ENCODE results near the gene DNAH11.
"Not testable (repeated sequence)": the region's sequence is repeated elsewhere in the genome, so short reads cannot be mapped to it uniquely, and the experiment has no call there.

The DNAH11 gene

GRCh38 chr7:21828841-21829240 lies 286.0 kb downstream of the DNAH11 start:
- no peak for DNase-seq (ENCODE audit: low read depth)
- H3K4me3 ChIP-seq (replicated peaks; ENCODE audit: low read depth, low read length): no peak overlapping the region
- TF ChIP-seq, protein P1, sequence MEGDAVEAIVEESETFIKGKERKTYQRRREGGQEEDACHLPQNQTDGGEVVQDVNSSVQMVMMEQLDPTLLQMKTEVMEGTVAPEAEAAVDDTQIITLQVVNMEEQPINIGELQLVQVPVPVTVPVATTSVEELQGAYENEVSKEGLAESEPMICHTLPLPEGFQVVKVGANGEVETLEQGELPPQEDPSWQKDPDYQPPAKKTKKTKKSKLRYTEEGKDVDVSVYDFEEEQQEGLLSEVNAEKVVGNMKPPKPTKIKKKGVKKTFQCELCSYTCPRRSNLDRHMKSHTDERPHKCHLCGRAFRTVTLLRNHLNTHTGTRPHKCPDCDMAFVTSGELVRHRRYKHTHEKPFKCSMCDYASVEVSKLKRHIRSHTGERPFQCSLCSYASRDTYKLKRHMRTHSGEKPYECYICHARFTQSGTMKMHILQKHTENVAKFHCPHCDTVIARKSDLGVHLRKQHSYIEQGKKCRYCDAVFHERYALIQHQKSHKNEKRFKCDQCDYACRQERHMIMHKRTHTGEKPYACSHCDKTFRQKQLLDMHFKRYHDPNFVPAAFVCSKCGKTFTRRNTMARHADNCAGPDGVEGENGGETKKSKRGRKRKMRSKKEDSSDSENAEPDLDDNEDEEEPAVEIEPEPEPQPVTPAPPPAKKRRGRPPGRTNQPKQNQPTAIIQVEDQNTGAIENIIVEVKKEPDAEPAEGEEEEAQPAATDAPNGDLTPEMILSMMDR (IDR thresholded peaks at IDR 0.05; ENCODE audit: low read length, missing control alignments): no peak

DNA sequence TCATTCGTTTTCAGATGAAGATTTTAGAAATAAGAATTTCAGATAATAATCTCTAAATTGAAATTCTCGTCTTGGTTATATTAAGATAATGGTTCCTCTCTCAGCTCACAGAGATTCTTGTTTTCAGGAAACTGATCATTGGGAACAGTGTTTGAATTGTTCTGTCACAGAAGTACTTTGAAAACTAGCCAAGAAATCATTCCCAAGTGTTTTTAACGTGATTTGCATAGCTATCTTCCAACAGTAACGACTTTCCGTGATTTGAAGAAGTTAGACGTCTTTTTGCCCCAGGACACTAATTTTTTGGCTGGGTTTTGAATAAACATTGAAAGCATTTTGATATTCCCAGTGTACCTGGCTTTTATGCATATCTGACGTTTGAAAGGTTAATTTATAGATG lies 286.9 kb downstream of the DNAH11 start:
- TF ChIP-seq, protein P1 (IDR thresholded peaks at IDR 0.05; ENCODE audit: low read length, missing control alignments): no peak
- no peak overlapping the region for H3K4me3 ChIP-seq (replicated peaks; ENCODE audit: low read depth, low read length)
- DNase-seq (ENCODE audit: low read depth): no peak

DNA sequence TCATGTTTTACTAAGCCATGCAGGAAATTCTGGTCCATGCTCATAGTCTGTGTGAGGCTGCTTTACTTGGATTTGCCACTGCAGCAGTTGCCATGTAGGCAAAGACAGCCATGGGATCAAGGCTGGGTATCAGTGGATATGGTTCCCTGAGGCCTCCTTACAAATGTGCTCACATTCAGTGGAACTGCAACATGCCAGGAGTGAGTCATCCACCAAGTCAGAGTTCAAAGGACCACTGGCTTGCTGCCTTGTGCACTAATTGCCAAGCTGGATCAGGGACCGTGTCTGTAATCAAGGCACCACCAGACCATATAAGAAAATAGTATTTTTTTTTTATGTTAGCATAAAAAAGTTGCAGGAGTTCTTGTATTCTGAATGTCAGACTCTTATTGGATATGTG lies 301.9 kb downstream of the DNAH11 start:
- TF ChIP-seq, protein P1 (IDR thresholded peaks at IDR 0.05; ENCODE audit: low read length, missing control alignments): no peak
- no peak overlapping the region for H3K4me3 ChIP-seq (replicated peaks; ENCODE audit: low read depth, low read length)
- no peak for DNase-seq (ENCODE audit: low read depth)

- H3K4me3 ChIP-seq (replicated peaks; ENCODE audit: low read depth, low read length): no peak overlapping the region
- TF ChIP-seq, protein P1 (IDR thresholded peaks at IDR 0.05; ENCODE audit: low read length, missing control alignments): no peak
- DNase-seq (ENCODE audit: low read depth): peak; percentile 23
These were observed 307.9 kb downstream of the DNAH11 start for GRCh38 chr7:21850531-21851285.

- TF ChIP-seq, protein P1 (IDR thresholded peaks at IDR 0.05; ENCODE audit: low read length, missing control alignments): no peak
- DNase-seq (ENCODE audit: low read depth): no peak
- no peak overlapping the region for H3K4me3 ChIP-seq (replicated peaks; ENCODE audit: low read depth, low read length)
These were observed 308.7 kb downstream of the DNAH11 start for GRCh38 chr7:21851559-21851967.

DNA sequence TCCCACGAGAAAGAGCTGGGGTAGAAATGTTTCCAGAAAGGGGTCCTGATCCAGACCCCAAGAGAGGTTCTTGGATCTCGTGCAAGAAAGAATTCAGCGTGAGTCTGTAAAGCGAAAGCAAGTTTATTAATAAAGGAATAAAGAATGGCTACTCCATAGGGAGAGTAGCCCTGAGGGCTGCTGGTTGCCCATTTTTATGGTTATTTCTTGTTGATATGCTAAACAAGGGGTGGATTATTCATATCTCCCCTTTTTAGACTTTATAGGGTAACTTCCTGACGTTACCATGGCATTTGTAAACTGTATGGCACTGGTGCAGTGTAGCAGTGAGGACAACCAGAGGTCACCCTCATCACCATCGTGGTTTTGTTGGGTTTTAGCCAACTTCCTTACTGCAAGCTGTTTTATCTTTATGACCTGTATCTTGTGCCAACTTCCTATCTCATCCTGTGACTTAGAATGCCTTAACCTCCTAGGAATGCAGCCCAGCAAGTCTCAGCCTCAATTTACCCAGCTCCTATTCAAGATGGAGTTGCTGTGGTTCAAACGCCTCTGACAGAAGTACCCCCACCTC lies 322.9 kb downstream of the DNAH11 start:
- H3K4me3 ChIP-seq (replicated peaks; ENCODE audit: low read depth, low read length); DNase-seq (ENCODE audit: low read depth): not testable (repeated sequence)

GRCh38 chr7:21866731-21867130 lies 323.9 kb downstream of the DNAH11 start:
- DNase-seq (ENCODE audit: low read depth): no peak
- no peak overlapping the region for H3K4me3 ChIP-seq (replicated peaks; ENCODE audit: low read depth, low read length)
- TF ChIP-seq, protein P1 (IDR thresholded peaks at IDR 0.05; ENCODE audit: low read length, missing control alignments): no peak
